Heart left ventricle (tissue), 16 donors: ENCODE results near the gene TSC1. TPM values are rescaled to one million over a fixed set of nuclear protein-coding genes. Genes with fewer than 3 reads are reported as not detected.

Experiments
- ATAC-seq, 4 donors: fragments of 200-7000 bp; cut with Tn5 transposase; one replicate each; pipeline ENCODE4 v1.9.1; 2020 to 2022; ENCODE audit warnings: moderate library complexity in 4 of 4, mild to moderate bottlenecking in 3 of 4, moderate number of reproducible peaks in 1 of 4
- DNase-seq, 5 donors: peaks; one replicate each; pipeline ENCODE4 v3.0.0-alpha.2; 2020
- H3K27ac ChIP-seq, 12 donors: fragments of 200-600 bp; sonication (generic) in 4 of 12; one replicate each; pipeline versions ENCODE4 v1.5.0 to v1.8.0; 2016 to 2022; ENCODE audit warnings: mild to moderate bottlenecking in 2 of 12
- H3K27me3 ChIP-seq, 9 donors: fragments of 200-600 bp; sonication (generic) in 2 of 9; one replicate each; pipeline versions ENCODE4 v1.5.1 to v1.8.0; 2016 to 2022; ENCODE audit warnings: mild to moderate bottlenecking in 3 of 9
- H3K36me3 ChIP-seq, 9 donors: fragments of 200-600 bp; sonication (generic) in 2 of 9; one replicate each; pipeline versions ENCODE4 v1.5.0 to v1.8.0; 2018 to 2022; ENCODE audit warnings: mild to moderate bottlenecking in 2 of 9
- H3K4me1 ChIP-seq, 12 donors: fragments of 200-600 bp; sonication (generic) in 4 of 12; one replicate each; pipeline versions ENCODE4 v1.5.0 to v1.8.0; 2016 to 2022; ENCODE audit warnings: mild to moderate bottlenecking in 3 of 12
- H3K4me3 ChIP-seq, 12 donors: fragments of 200-600 bp; sonication (generic) in 4 of 12; one replicate each; pipeline versions ENCODE4 v1.5.0 to v1.8.0; 2017 to 2022; ENCODE audit warnings: mild to moderate bottlenecking in 9 of 12, moderate library complexity in 4 of 12
- H3K9me3 ChIP-seq, 12 donors: fragments of 200-600 bp; sonication (generic) in 4 of 12; one replicate each; pipeline versions ENCODE4 v1.5.0 to v1.8.0; 2016 to 2022; ENCODE audit warnings: mild to moderate bottlenecking in 1 of 12
- POLR2A ChIP-seq, 2 donors: fragments of 450-650 bp; IDR thresholded peaks; one replicate each; pipeline ENCODE4 v1.6.1; 2017; ENCODE audit warnings: antibody characterized with exemption in 2 of 2, mild to moderate bottlenecking in 2 of 2, moderate library complexity in 2 of 2
- WGBS, 4 donors: extraction: QIAGEN DNeasy Blood & Tissue Kit in 2 of 4; methylation state at CpG; one replicate each; pipeline versions ENCODE4 v1.1.5 to v1.1.7; 2013 to 2018; 5-methylcytosine and 5-hydroxymethylcytosine counted together
- intact Hi-C, 10 donors: fragments of 100-400 bp; cut with DNase I; formaldehyde crosslinking; loops; one replicate each; pipeline versions ENCODE4 v1.11.1 to v1.14.2; 2022
- polyA plus RNA-seq, 2 donors: library from polyadenylated mRNA; stranded (reverse); fragments of 200-250 nt; gene quantifications; one replicate each; pipeline ENCODE4 v1.2.3, GENCODE V29; 2013
- total RNA-seq, 9 donors: library from RNA; depleted of rRNA in 2 of 9; stranded (reverse); fragments of >200 nt in 2 of 9; fragmentation: NEBNext Ultra II Directional in 3 of 9; extraction: Animal tissue kit (Norgen Biotek cat#: 25700) in 3 of 9; gene quantifications; one replicate each; pipeline versions ENCODE4 v1.1.0 to v1.2.4, GENCODE V29; 2016 to 2023
- TF ChIP-seq, protein P1 (sequence below), 12 donors: fragments of 200-600 bp; sonication (generic) in 4 of 12; IDR thresholded peaks; one replicate each; pipeline versions ENCODE4 v1.5.0 to v1.8.0; 2018 to 2022; ENCODE audit warnings: antibody characterized with exemption in 12 of 12, mild to moderate bottlenecking in 5 of 12
- donor health status: ischemic (EF 13 %, LVEDD 7.1; RV severe dilation, severe dysfunction).
- donor health status: healthy with polysubstance abuse.
- donor health status: DM: no; HTN: yes; CAD: no.
- donor health status: DM: no; HTN: no; CAD: no.
- donor health status: ischemic (EF 25% LVEDD 6.9; RV normal size, moderate dysfunction).
- donor health status: ischemic (EF 25% LVEDD 5.7; RV mildly dilated, moderate dysfunction).
- donor health status: healthy.
- donor health status: DM: yes; HTN: yes; CAD: no.
- donor health status: ischemic (EF 35%, LVEDD 5.7; RV mildly dilated, moderate dysfunction).
- donor health status: nonischemic (EF 11% LVEDD 7.7; RV severe dilation, severe dysfunction).
- donor health status: DM: yes; HTN: yes; CAD: no.
- donor health status: PGD.
- donor health status: ischemic (EF 29% LVEDD 5.4; RV normal size, mild dysfunction).
- donor health status: nonischemic (EF 23%, LVEDD 6.1; RV moderate dilation, normal function).

The TSC1 gene
- total and polyA plus RNA-seq, 11 donors: 16.2 to 87.6 (median 52.9) TPM

DNA sequence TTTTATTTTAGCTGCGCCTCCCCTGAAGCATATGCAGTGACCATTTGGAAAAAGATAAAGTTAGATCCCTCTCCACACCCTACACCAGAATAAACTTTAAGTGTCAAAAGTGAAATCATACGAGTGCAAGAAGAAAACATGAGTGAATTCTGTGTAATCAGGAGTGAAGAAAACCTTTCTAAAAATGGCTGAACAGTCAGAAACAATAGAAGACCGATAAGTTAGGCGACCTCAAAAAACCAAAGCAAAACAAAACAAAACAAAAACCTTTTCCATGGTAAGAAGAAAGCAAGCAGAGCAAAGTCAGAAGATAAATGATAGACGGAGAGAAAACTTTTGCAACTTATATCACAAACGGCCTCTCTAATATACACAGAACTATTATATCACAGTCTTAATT, 16.6 kb upstream of the TSC1 start:
- H3K9me3 ChIP-seq: peaks cover 0 to 2% (median 0%) of the 10 kb centered on the region in 12 donors
- ATAC-seq (no peak), DNase-seq (no peak)
- WGBS, 4 donors: 74 to 79% (median 76%) methylated on average over 6 of the region's 6 CpGs
- peaks cover 0 to 13% (median 0%) of the 10 kb centered on the region in 12 donors for H3K4me1 ChIP-seq
- no peak for TF ChIP-seq POLR2A (IDR thresholded peaks at IDR 0.05)
- TF ChIP-seq, protein P1, sequence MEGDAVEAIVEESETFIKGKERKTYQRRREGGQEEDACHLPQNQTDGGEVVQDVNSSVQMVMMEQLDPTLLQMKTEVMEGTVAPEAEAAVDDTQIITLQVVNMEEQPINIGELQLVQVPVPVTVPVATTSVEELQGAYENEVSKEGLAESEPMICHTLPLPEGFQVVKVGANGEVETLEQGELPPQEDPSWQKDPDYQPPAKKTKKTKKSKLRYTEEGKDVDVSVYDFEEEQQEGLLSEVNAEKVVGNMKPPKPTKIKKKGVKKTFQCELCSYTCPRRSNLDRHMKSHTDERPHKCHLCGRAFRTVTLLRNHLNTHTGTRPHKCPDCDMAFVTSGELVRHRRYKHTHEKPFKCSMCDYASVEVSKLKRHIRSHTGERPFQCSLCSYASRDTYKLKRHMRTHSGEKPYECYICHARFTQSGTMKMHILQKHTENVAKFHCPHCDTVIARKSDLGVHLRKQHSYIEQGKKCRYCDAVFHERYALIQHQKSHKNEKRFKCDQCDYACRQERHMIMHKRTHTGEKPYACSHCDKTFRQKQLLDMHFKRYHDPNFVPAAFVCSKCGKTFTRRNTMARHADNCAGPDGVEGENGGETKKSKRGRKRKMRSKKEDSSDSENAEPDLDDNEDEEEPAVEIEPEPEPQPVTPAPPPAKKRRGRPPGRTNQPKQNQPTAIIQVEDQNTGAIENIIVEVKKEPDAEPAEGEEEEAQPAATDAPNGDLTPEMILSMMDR (IDR thresholded peaks at IDR 0.05): no peak
- intact Hi-C loops: no loop called here
- H3K4me3 ChIP-seq: no peak overlapping the region
- H3K27ac ChIP-seq: no peak overlapping the region
- H3K36me3 ChIP-seq: no peaks in the 10 kb centered on the region
- H3K27me3 ChIP-seq: peaks cover 0 to 9% (median 0%) of the 10 kb centered on the region in 9 donors

DNA sequence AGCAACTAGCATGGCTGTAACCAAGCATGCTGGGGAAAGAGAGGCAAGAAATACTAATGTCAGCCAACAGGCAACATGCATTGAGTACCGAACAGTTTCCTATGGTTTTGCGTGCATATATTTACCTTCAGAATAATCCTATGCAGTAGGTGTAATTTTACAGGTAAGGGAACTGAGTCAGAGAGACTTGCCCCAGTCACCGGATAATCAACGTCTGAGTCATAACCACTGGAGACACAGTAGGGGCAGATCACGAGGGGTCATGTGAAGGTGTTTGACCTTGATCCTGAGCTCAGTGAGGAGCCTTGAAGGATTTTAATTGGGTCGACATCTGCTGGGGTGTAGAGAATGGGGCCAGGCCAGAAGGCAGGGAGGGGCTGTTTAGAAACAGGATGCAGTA, 13.4 kb upstream of the TSC1 start:
- no peaks in the 10 kb centered on the region for H3K36me3 ChIP-seq
- H3K4me3 ChIP-seq: no peak overlapping the region
- WGBS, 4 donors: 47 to 70% (median 60%) methylated on average over 6 of the region's 6 CpGs
- ATAC-seq (no peak), DNase-seq (no peak)
- no peaks in the 10 kb centered on the region for H3K27me3 ChIP-seq
- intact Hi-C loops: no loop called here
- no peak overlapping the region for H3K27ac ChIP-seq
- H3K4me1 ChIP-seq: peaks cover 0 to 13% (median 0%) of the 10 kb centered on the region in 12 donors
- TF ChIP-seq POLR2A (IDR thresholded peaks at IDR 0.05): no peak
- TF ChIP-seq, protein P1 (IDR thresholded peaks at IDR 0.05): no peak
- peaks cover 0 to 20% (median 9%) of the 10 kb centered on the region in 12 donors for H3K9me3 ChIP-seq

DNA sequence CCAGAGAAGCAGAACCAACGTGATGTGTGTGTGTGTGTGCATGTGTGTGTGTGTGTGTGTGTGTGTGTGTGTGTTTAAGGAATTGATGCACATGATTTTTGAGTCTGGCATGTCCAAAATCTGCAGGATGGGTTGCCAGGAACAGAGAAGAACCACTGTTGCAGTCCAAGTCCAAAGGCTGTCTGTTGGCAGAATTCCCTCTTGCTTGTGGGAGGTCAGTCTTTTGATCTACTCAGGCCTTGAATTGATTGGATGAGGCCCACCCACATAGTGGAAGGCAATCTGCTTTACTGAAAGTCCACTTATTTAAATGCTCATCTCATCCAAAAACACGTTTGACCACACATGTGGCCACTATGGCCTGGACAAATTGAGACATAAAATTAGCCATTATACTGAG, 11.4 kb upstream of the TSC1 start:
- intact Hi-C loops: no loop called here
- 62 to 75% (median 66%) methylated on average over 2 of the region's 2 CpGs for WGBS, 4 donors
- TF ChIP-seq, protein P1 (IDR thresholded peaks at IDR 0.05): no peak
- no peak for TF ChIP-seq POLR2A (IDR thresholded peaks at IDR 0.05)

DNA sequence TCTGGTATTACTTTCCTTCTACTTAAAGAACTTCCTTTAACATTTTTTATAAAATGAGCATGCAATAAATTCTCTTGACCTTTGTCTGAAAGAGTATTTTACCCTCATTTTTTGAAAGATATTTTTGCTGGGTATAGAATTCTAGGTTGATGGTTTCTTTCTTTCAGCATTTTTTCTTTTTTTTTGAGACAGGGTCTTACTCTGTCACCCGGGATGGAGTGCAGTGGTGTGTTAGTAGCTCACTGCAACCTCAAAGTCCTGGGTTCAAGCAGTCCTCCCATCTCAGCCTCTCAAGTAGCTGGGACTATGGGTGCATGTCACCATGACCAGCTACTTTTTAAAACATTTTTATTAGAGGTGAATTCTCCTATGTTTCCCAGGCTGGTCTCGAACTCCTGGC, 10.7 kb upstream of the TSC1 start:
- no peaks in the 10 kb centered on the region for H3K36me3 ChIP-seq
- peaks cover 0 to 13% (median 0%) of the 10 kb centered on the region in 12 donors for H3K4me1 ChIP-seq
- no peak overlapping the region for H3K27ac ChIP-seq
- DNase-seq (no peak), ATAC-seq (no peak)
- H3K27me3 ChIP-seq: no peaks in the 10 kb centered on the region
- peaks cover 0 to 20% (median 9%) of the 10 kb centered on the region in 12 donors for H3K9me3 ChIP-seq
- 77 to 87% (median 82%) methylated on average over 2 of the region's 2 CpGs for WGBS, 4 donors
- TF ChIP-seq POLR2A (IDR thresholded peaks at IDR 0.05): no peak
- TF ChIP-seq, protein P1 (IDR thresholded peaks at IDR 0.05): no peak
- intact Hi-C loops: no loop called here
- no peak overlapping the region for H3K4me3 ChIP-seq

More for the DNA sequence above, 11.4 kb upstream of the TSC1 start:
- H3K4me3 ChIP-seq: no peak overlapping the region
- DNase-seq (no peak), ATAC-seq (no peak)
- no peaks in the 10 kb centered on the region for H3K36me3 ChIP-seq
- no peak overlapping the region for H3K27ac ChIP-seq
- H3K27me3 ChIP-seq: no peaks in the 10 kb centered on the region
- H3K9me3 ChIP-seq: peaks cover 0 to 20% (median 9%) of the 10 kb centered on the region in 12 donors
- peaks cover 0 to 13% (median 0%) of the 10 kb centered on the region in 12 donors for H3K4me1 ChIP-seq
